Ascending aorta (tissue), 2 donors: ENCODE results near the gene VPS51. TPM values are rescaled to one million over a fixed set of nuclear protein-coding genes. Genes with fewer than 3 reads are reported as not detected.

Experiments
- DNase-seq, 2 donors: peaks; one replicate each; pipeline ENCODE4 v3.0.0-alpha.2; 2019; ENCODE audit warnings: low spot score in 2 of 2
- H3K27ac ChIP-seq, 2 donors: fragments of 200-600 bp; sonication (generic); one replicate each; pipeline ENCODE4 v1.5.1; 2016 to 2017; ENCODE audit warnings: mild to moderate bottlenecking in 1 of 2
- H3K27me3 ChIP-seq: fragments of 200-600 bp; sonication (generic); one replicate; pipeline ENCODE4 v1.5.1; 2017
- H3K36me3 ChIP-seq, 2 donors: fragments of 200-600 bp; sonication (generic); one replicate each; pipeline ENCODE4 v1.5.1; 2016
- H3K4me1 ChIP-seq, 2 donors: fragments of 200-600 bp; sonication (generic); one replicate each; pipeline ENCODE4 v1.5.1; 2016 to 2017; ENCODE audit warnings: mild to moderate bottlenecking in 1 of 2
- H3K4me3 ChIP-seq, 2 donors: fragments of 200-600 bp; sonication (generic); one replicate each; pipeline ENCODE4 v1.5.1; 2016 to 2017; ENCODE audit warnings: mild to moderate bottlenecking in 1 of 2
- H3K9me3 ChIP-seq, 2 donors: fragments of 200-600 bp; sonication (generic); one replicate each; pipeline ENCODE4 v1.5.1; 2016
- intact Hi-C: fragments of 100-400 bp; cut with DNase I; formaldehyde crosslinking; loops from one replicate; pipeline ENCODE4 v1.15.1; 2023
- total RNA-seq: library from RNA; depleted of rRNA; stranded (reverse); fragments of >200 nt; gene quantifications from one replicate; pipeline ENCODE4 v1.1.0, GENCODE V29; 2016
- TF ChIP-seq, protein P1 (sequence below), 3 experiments: fragments of 200-600 bp in 2 of 3; fragments of 450-650 bp in 1 of 3; sonication (generic) in 2 of 3; IDR thresholded peaks; one replicate each; pipeline ENCODE4 v1.5.1; 2016 to 2019; ENCODE audit warnings: antibody characterized with exemption in 3 of 3, mild to moderate bottlenecking in 1 of 3, moderate library complexity in 1 of 3

VPS51 gene
- total RNA-seq, 1 donor from 2014 or later: 226 TPM

DNA sequence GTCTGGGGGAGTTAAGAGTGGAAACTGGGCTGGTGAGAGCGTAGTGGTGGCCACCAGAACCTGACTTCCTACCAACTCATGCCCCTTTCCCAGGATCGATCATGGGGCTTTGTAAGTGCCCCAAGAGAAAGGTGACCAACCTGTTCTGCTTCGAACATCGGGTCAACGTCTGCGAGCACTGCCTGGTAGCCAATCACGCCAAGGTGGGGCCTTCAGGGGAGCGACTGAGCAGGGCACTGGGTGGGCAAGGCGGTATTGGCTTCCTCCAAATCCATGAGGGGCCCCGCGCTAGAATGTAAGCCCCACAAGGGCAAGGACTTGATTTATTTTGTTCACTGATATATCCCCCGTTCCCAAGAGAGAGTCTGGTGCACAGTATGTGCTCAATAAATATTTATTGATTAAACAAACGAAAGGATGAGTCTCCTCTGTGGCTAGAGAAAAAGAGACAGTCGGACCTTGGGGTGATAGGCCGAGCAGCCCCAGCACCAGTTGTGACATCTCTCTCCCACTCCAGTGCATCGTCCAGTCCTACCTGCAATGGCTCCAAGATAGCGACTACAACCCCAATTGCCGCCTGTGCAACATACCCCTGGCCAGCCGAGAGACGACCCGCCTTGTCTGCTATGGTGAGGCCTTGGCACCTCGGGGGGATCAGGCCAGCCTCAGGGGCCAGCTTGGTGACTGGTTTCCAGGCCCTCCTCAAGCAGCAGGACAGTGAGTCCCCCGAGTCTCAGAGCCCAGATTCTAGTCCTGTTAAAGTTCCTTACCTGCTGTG lies 11.2 kb upstream of the VPS51 start:
- DNase-seq: no peak
- Histone ChIP-seq H3K27ac (peak overlapping the region; percentile 93 to 97), H3K9me3 (no peaks in the 10 kb centered on the region), H3K36me3 (peaks cover 28 to 43% of the 10 kb centered on the region in 2 donors), H3K4me1 (peaks cover 10% of the 10 kb centered on the region in 2 donors), H3K4me3 (peak overlapping the region; percentile 85 to 90), H3K27me3 (no peaks in the 10 kb centered on the region)
- intact Hi-C loops: loop anchor here (1.0 to 10.0 kb wide), 8 partner anchors 12 to 280 kb away; partner anchors contain the start of genes ATG2A, FAU, MAP4K2 and MRPL49
- TF ChIP-seq, protein P1, sequence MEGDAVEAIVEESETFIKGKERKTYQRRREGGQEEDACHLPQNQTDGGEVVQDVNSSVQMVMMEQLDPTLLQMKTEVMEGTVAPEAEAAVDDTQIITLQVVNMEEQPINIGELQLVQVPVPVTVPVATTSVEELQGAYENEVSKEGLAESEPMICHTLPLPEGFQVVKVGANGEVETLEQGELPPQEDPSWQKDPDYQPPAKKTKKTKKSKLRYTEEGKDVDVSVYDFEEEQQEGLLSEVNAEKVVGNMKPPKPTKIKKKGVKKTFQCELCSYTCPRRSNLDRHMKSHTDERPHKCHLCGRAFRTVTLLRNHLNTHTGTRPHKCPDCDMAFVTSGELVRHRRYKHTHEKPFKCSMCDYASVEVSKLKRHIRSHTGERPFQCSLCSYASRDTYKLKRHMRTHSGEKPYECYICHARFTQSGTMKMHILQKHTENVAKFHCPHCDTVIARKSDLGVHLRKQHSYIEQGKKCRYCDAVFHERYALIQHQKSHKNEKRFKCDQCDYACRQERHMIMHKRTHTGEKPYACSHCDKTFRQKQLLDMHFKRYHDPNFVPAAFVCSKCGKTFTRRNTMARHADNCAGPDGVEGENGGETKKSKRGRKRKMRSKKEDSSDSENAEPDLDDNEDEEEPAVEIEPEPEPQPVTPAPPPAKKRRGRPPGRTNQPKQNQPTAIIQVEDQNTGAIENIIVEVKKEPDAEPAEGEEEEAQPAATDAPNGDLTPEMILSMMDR (IDR thresholded peaks at IDR 0.05): no peak

DNA sequence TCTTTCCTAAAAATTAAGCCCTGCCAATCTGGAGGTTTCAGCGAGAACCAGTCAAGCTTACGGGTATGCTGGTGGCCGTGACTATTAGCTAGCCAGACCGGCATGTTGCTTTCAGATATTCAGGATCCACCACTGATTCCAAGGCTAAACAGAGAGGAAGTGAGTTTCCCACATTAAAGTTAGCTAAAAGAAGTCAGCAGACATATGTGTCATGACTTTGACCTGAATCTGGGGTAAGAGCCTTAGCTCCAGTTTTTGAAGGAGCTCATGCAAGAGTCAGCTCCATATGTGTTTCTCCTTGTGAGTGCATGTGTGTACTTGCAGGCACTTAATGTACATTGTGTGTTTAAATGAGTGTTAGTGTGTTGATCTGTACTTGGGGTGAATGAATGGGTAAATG lies 10.6 kb upstream of the VPS51 start:
- Histone ChIP-seq H3K4me3 (peak overlapping the region in 1 of 2 donors; percentile 90), H3K27me3 (no peaks in the 10 kb centered on the region), H3K4me1 (peaks cover 10% of the 10 kb centered on the region in 2 donors), H3K36me3 (peaks cover 28 to 43% of the 10 kb centered on the region in 2 donors), H3K27ac (no peak overlapping the region), H3K9me3 (no peaks in the 10 kb centered on the region)
- no peak for DNase-seq
- TF ChIP-seq, protein P1 (IDR thresholded peaks at IDR 0.05): no peak
- intact Hi-C loops: loop anchor here (10.0 kb wide), 1 partner anchor 281 kb away; the partner anchor contains the start of gene MAP4K2

DNA sequence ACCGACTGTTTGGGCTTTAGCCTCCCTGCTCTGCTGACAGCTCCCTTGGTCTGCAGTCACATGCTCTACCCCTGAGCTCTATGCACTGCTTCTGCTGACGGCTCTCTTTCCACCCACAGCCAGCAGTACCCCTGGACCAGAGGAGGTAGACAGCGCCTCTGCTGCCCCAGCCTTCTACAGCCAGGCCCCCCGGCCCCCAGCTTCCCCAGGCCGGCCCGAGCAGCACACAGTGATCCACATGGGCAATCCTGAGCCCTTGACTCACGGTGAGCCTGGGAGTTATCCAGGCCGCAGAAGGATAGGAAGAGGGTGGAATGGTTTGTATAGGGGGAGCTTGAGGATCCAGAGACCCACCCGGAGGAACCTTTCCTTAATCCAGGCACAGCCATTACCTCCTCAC lies 9.2 kb upstream of the VPS51 start:
- TF ChIP-seq, protein P1 (IDR thresholded peaks at IDR 0.05): no peak
- DNase-seq: no peak
- no peak overlapping the region for H3K27ac ChIP-seq
- intact Hi-C loops: loop anchor here (10.0 kb wide), 1 partner anchor 282 kb away; the partner anchor contains the start of gene MAP4K2
- H3K36me3 ChIP-seq: peaks cover 28 to 43% of the 10 kb centered on the region in 2 donors
- peaks cover 10% of the 10 kb centered on the region in 2 donors for H3K4me1 ChIP-seq
- H3K27me3 ChIP-seq: no peaks in the 10 kb centered on the region
- H3K9me3 ChIP-seq: no peaks in the 10 kb centered on the region
- no peak overlapping the region for H3K4me3 ChIP-seq

DNA sequence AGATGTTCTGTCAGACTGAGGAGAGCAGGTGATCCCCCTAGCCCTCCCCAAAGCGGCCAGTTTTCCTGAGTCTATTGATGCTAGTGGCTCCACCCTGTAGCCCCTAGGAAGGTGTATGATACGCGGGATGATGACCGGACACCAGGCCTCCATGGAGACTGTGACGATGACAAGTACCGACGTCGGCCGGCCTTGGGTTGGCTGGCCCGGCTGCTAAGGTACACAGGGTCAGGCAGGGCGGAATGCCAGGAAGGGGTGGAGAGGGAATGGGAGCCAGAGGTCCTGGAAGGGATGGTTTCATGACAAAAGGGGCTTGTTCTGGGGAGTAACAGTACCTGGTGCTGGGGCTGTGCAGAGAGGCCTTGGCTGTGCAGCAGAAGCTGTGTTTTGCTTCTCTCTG lies 8.8 kb upstream of the VPS51 start:
- Histone ChIP-seq H3K27me3 (no peaks in the 10 kb centered on the region), H3K4me3 (no peak overlapping the region), H3K36me3 (peaks cover 28 to 43% of the 10 kb centered on the region in 2 donors), H3K4me1 (peaks cover 10% of the 10 kb centered on the region in 2 donors), H3K9me3 (no peaks in the 10 kb centered on the region), H3K27ac (no peak overlapping the region)
- intact Hi-C loops: loop anchor here (10.0 kb wide), 1 partner anchor 282 kb away; the partner anchor contains the start of gene MAP4K2
- TF ChIP-seq, protein P1 (IDR thresholded peaks at IDR 0.05): no peak
- DNase-seq: no peak

DNA sequence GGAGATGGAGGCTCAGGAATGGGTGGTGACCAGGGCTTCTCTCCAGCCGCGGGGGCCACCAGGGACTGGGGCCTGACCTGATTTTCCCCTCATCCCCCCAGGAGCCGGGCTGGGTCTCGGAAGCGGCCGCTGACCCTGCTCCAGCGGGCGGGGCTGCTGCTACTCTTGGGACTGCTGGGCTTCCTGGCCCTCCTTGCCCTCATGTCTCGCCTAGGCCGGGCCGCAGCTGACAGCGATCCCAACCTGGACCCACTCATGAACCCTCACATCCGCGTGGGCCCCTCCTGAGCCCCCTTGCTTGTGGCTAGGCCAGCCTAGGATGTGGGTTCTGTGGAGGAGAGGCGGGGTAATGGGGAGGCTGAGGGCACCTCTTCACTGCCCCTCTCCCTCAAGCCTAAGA lies 8.2 kb upstream of the VPS51 start:
- H3K9me3 ChIP-seq: no peaks in the 10 kb centered on the region
- peaks cover 28 to 43% of the 10 kb centered on the region in 2 donors for H3K36me3 ChIP-seq
- peaks cover 10% of the 10 kb centered on the region in 2 donors for H3K4me1 ChIP-seq
- intact Hi-C loops: loop anchor here (10.0 kb wide), 1 partner anchor 283 kb away; the partner anchor contains the start of gene MAP4K2
- H3K27me3 ChIP-seq: no peaks in the 10 kb centered on the region
- H3K4me3 ChIP-seq: no peak overlapping the region
- no peak overlapping the region for H3K27ac ChIP-seq
- TF ChIP-seq, protein P1 (IDR thresholded peaks at IDR 0.05): no peak
- no peak for DNase-seq
